Amygdala (tissue), 56 donors: Measurements from ENCODE around the gene FOXD4L1.
"Not testable (repeated sequence)": the region's sequence is repeated elsewhere in the genome, so short reads cannot be mapped to it uniquely, and the experiment has no call there.

Source experiments
- DNase-seq, 56 donors: peaks; one replicate each; lab custom pipeline; 2025; lab: John Stamatoyannopoulos, UW

FOXD4L1 gene

GRCh38 chr2:113498365-113498764 lies at the start of gene FOXD4L1:
FOXD4L1 (plus strand) TSS chr2:113498665; CDS start chr2:113499257, 592 bp downstream.
- DNase-seq: not testable (repeated sequence)

GRCh38 chr2:113465770-113466169 lies 32.7 kb upstream of the FOXD4L1 start:
- DNase-seq: not testable (repeated sequence)

GRCh38 chr2:113476688-113477368 lies 21.6 kb upstream of the FOXD4L1 start:
- not testable (repeated sequence) for DNase-seq

- not testable (repeated sequence) for DNase-seq
Observed at GRCh38 chr2:113496527-113496926, 1.9 kb upstream of the FOXD4L1 start.

GRCh38 chr2:113499019-113499885 lies 787 bp downstream of the FOXD4L1 start:
- DNase-seq: not testable (repeated sequence)

GRCh38 chr2:113499886-113500722 lies 1.6 kb downstream of the FOXD4L1 start:
- not testable (repeated sequence) for DNase-seq

GRCh38 chr2:113500723-113501038 lies 2.2 kb downstream of the FOXD4L1 start:
- not testable (repeated sequence) for DNase-seq

GRCh38 chr2:113502216-113503093 lies 4.0 kb downstream of the FOXD4L1 start:
- not testable (repeated sequence) for DNase-seq

GRCh38 chr2:113503094-113504042 lies 4.9 kb downstream of the FOXD4L1 start:
- DNase-seq: not testable (repeated sequence)

- not testable (repeated sequence) for DNase-seq
Observed at GRCh38 chr2:113504081-113504480, 5.6 kb downstream of the FOXD4L1 start.

GRCh38 chr2:113507394-113508140 lies 9.1 kb downstream of the FOXD4L1 start:
- DNase-seq: not testable (repeated sequence)

GRCh38 chr2:113508187-113508586 lies 9.7 kb downstream of the FOXD4L1 start:
- DNase-seq: not testable (repeated sequence)

- DNase-seq: not testable (repeated sequence)
Observed at GRCh38 chr2:113510913-113511312, 12.4 kb downstream of the FOXD4L1 start.

- not testable (repeated sequence) for DNase-seq
Observed at GRCh38 chr2:113511859-113512258, 13.4 kb downstream of the FOXD4L1 start.

- not testable (repeated sequence) for DNase-seq
Observed at GRCh38 chr2:113515457-113515856, 17.0 kb downstream of the FOXD4L1 start.

GRCh38 chr2:113515995-113516394 lies 17.5 kb downstream of the FOXD4L1 start:
- not testable (repeated sequence) for DNase-seq

- not testable (repeated sequence) for DNase-seq
Observed at GRCh38 chr2:113517025-113517424, 18.6 kb downstream of the FOXD4L1 start.

GRCh38 chr2:113520837-113521236 lies 22.4 kb downstream of the FOXD4L1 start:
- not testable (repeated sequence) for DNase-seq
